Peyer's patch (tissue), 4 donors: ENCODE data around the gene PTPRM.

Source experiments
- CTCF ChIP-seq, 6 experiments: fragments of 450-650 bp in 4 of 6; fragments of 200-600 bp in 2 of 6; sonication (generic) in 1 of 6; IDR thresholded peaks; one replicate each; pipeline ENCODE4 v1.5.1; 2017 to 2019; ENCODE audit warnings: antibody characterized with exemption in 6 of 6, mild to moderate bottlenecking in 3 of 6, moderate library complexity in 1 of 6
- POLR2A ChIP-seq, 2 donors: fragments of 450-650 bp; IDR thresholded peaks; one replicate each; pipeline ENCODE4 v1.5.1; 2017; ENCODE audit warnings: antibody characterized with exemption in 2 of 2, mild to moderate bottlenecking in 2 of 2, moderate library complexity in 2 of 2

DNA sequence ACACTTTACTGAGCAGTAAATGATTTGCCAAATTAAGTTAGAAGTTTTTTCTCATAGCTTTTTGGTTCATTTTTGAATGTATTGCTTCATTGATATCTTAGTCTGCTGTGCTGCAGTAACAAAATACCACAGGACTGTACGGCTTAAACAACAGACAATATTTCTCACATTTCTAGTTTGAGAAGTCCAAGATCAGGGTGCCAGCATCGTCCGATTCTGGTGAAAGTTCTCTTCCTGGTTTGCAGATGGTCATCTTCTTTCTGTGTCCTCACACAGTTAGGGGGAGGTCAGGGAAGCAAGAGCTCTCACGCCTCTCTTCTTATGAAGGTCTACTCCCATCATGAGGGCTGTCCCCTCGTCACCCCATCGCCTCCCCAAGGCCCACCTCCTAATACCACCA is 325.4 kb downstream of the PTPRM start:
- TF ChIP-seq CTCF (IDR thresholded peaks at IDR 0.05) (no peak), POLR2A (IDR thresholded peaks at IDR 0.05) (no peak)
